Naive B cell (primary cell): ENCODE results near the gene SEL1L3. TPM values are rescaled to one million over a fixed set of nuclear protein-coding genes. Genes with fewer than 3 reads are reported as not detected.

Experiments
- ATAC-seq, 2 donors: fragments of 150-1000 bp; cut with Tn5 transposase; 2 replicates each; pipeline ENCODE4 v1.10.0; 2021; ENCODE audit warnings: low read depth in 2 of 2, mild to moderate bottlenecking in 2 of 2, moderate library complexity in 2 of 2
- DNase-seq: peaks from one replicate; pipeline ENCODE4 v3.0.0; 2022
- H3K27ac Mint-ChIP-seq, 6 donors: one replicate each; pipeline ENCODE4 v1.8.0; 2020 to 2022; ENCODE audit warnings: mild to moderate bottlenecking in 6 of 6, mixed read lengths in 6 of 6, moderate library complexity in 5 of 6, inconsistent platforms in 2 of 6
- H3K27me3 Mint-ChIP-seq, 3 donors: one replicate each; pipeline ENCODE4 v1.8.0; 2021 to 2022; ENCODE audit warnings: mixed read lengths in 3 of 3, mild to moderate bottlenecking in 1 of 3
- H3K36me3 Mint-ChIP-seq, 2 donors: one replicate each; pipeline ENCODE4 v1.8.0; 2020 to 2022; ENCODE audit warnings: mixed read lengths in 2 of 2, inconsistent platforms in 1 of 2, mild to moderate bottlenecking in 1 of 2
- H3K4me1 Mint-ChIP-seq, 3 donors: one replicate each; pipeline ENCODE4 v1.8.0; 2020 to 2022; ENCODE audit warnings: mixed read lengths in 3 of 3, inconsistent platforms in 1 of 3, mild to moderate bottlenecking in 1 of 3, moderate library complexity in 1 of 3
- H3K4me3 Mint-ChIP-seq, 8 donors: one replicate each; pipeline ENCODE4 v1.8.0; 2020 to 2022; ENCODE audit warnings: mild to moderate bottlenecking in 8 of 8, mixed read lengths in 8 of 8, moderate library complexity in 8 of 8, inconsistent platforms in 2 of 8
- H3K9me3 Mint-ChIP-seq, 7 donors: one replicate each; pipeline ENCODE4 v1.8.0; 2020 to 2022; ENCODE audit warnings: mixed read lengths in 7 of 7, mild to moderate bottlenecking in 5 of 7, inconsistent platforms in 2 of 7, moderate library complexity in 1 of 7
- polyA plus RNA-seq, 6 donors: library from polyadenylated mRNA; unstranded; fragments of 300-500 nt; fragmentation: Illumina TruSeq; gene quantifications; one replicate each; pipeline ENCODE4 v1.2.3, GENCODE V29; 2021; ENCODE audit warnings: low read depth in 6 of 6

SEL1L3 gene
- polyA plus RNA-seq, 6 donors from 2014 or later, result 129 to 288 (median 195) TPM

DNA sequence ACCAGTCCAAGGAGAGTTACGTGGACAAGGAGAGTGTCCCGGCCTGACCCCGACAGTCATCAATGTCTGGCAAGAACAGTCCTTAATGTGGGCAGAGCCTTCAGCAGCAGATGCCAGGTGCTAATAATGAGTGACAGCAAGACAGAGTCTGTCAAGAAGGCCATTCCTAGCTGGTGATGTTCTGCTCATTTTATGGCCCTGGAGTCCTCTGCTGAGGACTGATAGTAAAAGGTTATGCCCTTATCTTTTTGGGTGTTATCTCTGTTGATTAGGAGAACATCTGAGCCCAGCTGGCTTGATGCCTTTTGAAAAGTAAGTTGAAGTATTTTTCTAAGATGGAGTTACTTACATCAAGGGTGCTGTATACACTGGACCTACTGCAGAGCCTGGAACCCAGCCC lies 139.8 kb downstream of the SEL1L3 start:
- H3K4me1 Mint-ChIP-seq, result peaks cover 0 to 8% (median 6%) of the 10 kb centered on the region in 3 donors
- no peak overlapping the region for H3K4me3 Mint-ChIP-seq
- H3K36me3 Mint-ChIP-seq, result peaks cover 0 to 6% of the 10 kb centered on the region in 2 donors
- ATAC-seq (no peak), DNase-seq (no peak)
- no peak overlapping the region for H3K27ac Mint-ChIP-seq
- no peaks in the 10 kb centered on the region for H3K9me3 Mint-ChIP-seq
- H3K27me3 Mint-ChIP-seq, result no peaks in the 10 kb centered on the region

DNA sequence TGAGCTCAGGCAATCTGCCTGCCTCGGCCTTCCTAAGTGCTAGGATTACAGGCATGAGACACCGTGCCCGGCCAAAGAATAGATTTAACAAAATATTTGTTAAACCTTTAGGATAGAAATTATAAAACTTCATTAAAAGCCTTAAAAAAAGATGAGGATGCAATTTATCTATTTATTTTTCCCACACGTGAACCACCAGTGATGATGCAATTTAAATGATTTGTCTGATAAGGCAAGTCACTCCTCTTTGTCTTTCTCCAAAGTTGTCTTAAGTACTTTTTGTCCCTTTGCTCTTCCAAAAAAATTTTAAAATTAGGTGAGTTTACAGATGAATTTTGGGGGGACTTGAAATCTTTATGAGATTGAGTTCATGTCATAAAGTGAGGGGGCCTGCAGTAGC lies 149.0 kb downstream of the SEL1L3 start:
- no peak for ATAC-seq
- Mint-ChIP-seq H3K9me3 (peaks cover 2 to 6% (median 4%) of the 10 kb centered on the region in 7 donors), H3K27ac (peak overlapping the region in 1 of 6 donors; percentile 77), H3K36me3 (peaks cover 3 to 8% of the 10 kb centered on the region in 2 donors), H3K4me1 (no peaks in the 10 kb centered on the region), H3K27me3 (no peaks in the 10 kb centered on the region), H3K4me3 (no peak overlapping the region)
- DNase-seq, result no peak

DNA sequence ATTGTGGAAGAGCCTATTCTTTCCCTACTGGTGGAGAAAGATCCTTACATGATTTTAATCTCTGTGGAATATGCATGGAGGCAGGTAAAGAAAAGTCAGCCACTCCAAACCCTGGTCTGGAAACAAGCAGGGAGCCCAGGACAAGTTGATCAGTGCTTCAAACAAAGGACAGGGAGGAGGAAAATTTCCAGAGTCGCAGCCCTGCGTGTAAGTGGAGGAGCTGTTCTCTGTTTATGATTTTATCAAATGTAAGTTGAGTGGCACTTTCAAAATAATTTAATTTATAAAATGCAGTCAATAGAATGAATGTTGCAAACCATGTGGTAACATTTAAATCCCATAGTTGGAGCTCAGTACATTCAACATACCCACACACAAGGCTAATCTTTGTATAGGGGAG lies 150.2 kb downstream of the SEL1L3 start:
- no peak overlapping the region for H3K27ac Mint-ChIP-seq
- peaks cover 3 to 8% of the 10 kb centered on the region in 2 donors for H3K36me3 Mint-ChIP-seq
- no peak overlapping the region for H3K4me3 Mint-ChIP-seq
- no peaks in the 10 kb centered on the region for H3K4me1 Mint-ChIP-seq
- ATAC-seq (no peak), DNase-seq (no peak)
- peaks cover 2 to 8% (median 4%) of the 10 kb centered on the region in 7 donors for H3K9me3 Mint-ChIP-seq
- no peaks in the 10 kb centered on the region for H3K27me3 Mint-ChIP-seq

GRCh38 chr4:25710637-25711036 lies 152.2 kb downstream of the SEL1L3 start:
- no peak for DNase-seq
- no peak overlapping the region for H3K27ac Mint-ChIP-seq
- no peaks in the 10 kb centered on the region for H3K27me3 Mint-ChIP-seq
- H3K4me1 Mint-ChIP-seq, result no peaks in the 10 kb centered on the region
- H3K9me3 Mint-ChIP-seq, result peaks cover 2 to 8% (median 4%) of the 10 kb centered on the region in 7 donors
- no peak overlapping the region for H3K4me3 Mint-ChIP-seq
- H3K36me3 Mint-ChIP-seq, result peaks cover 3 to 8% of the 10 kb centered on the region in 2 donors
- ATAC-seq, result no peak

- no peak overlapping the region for H3K4me3 Mint-ChIP-seq
- no peaks in the 10 kb centered on the region for H3K4me1 Mint-ChIP-seq
- ATAC-seq (no peak), DNase-seq (no peak)
- peaks cover 3 to 6% of the 10 kb centered on the region in 2 donors for H3K36me3 Mint-ChIP-seq
- H3K27ac Mint-ChIP-seq, result no peak overlapping the region
- H3K27me3 Mint-ChIP-seq, result peaks cover 0 to 5% (median 0%) of the 10 kb centered on the region in 3 donors
- H3K9me3 Mint-ChIP-seq, result peaks cover 2 to 8% (median 4%) of the 10 kb centered on the region in 7 donors
These were observed 158.3 kb downstream of the SEL1L3 start for GRCh38 chr4:25704516-25704915.

GRCh38 chr4:25703731-25704388 lies 158.9 kb downstream of the SEL1L3 start:
- H3K9me3 Mint-ChIP-seq, result peaks cover 0 to 4% (median 0%) of the 10 kb centered on the region in 7 donors
- H3K27ac Mint-ChIP-seq, result peak overlapping the region in 1 of 6 donors; percentile 64
- H3K27me3 Mint-ChIP-seq, result peaks cover 0 to 5% (median 0%) of the 10 kb centered on the region in 3 donors
- H3K4me3 Mint-ChIP-seq, result no peak overlapping the region
- H3K4me1 Mint-ChIP-seq, result no peaks in the 10 kb centered on the region
- DNase-seq (no peak), ATAC-seq (no peak)
- no peaks in the 10 kb centered on the region for H3K36me3 Mint-ChIP-seq

DNA sequence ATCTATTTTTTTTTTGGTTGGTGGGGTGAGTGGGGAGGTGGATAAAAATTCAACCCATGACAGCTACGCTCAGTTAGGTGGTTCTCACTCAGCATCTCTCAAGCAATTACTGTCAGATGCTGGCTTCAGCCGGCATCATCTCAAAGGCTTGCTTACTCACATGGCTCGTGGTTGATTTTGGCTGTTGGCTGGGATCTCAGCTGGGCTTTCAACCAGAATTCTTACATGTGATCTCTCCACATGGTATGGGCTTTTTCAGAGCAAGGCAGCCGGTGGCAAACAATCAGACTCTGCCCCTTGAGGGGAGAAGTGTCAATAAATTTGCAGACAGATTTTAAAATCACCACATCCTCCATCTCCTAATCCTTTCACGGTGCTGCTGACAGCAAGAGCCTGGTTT lies 159.9 kb downstream of the SEL1L3 start:
- Mint-ChIP-seq H3K36me3 (no peaks in the 10 kb centered on the region), H3K9me3 (peaks cover 0 to 1% (median 0%) of the 10 kb centered on the region in 7 donors), H3K27ac (no peak overlapping the region), H3K4me3 (peak overlapping the region in 1 of 8 donors; percentile 25), H3K4me1 (no peaks in the 10 kb centered on the region), H3K27me3 (peaks cover 0 to 5% (median 0%) of the 10 kb centered on the region in 3 donors)
- ATAC-seq (no peak), DNase-seq (no peak)

GRCh38 chr4:25700661-25701060 lies 162.1 kb downstream of the SEL1L3 start:
- Mint-ChIP-seq H3K4me3 (no peak overlapping the region), H3K27ac (peak overlapping the region in 1 of 6 donors; percentile 29), H3K27me3 (peaks cover 0 to 5% (median 0%) of the 10 kb centered on the region in 3 donors), H3K9me3 (no peaks in the 10 kb centered on the region), H3K36me3 (no peaks in the 10 kb centered on the region), H3K4me1 (no peaks in the 10 kb centered on the region)
- DNase-seq, result no peak
- ATAC-seq, result no peak

- DNase-seq (no peak), ATAC-seq (no peak)
- H3K4me3 Mint-ChIP-seq, result no peak overlapping the region
- peaks cover 0 to 5% (median 0%) of the 10 kb centered on the region in 3 donors for H3K27me3 Mint-ChIP-seq
- H3K36me3 Mint-ChIP-seq, result peaks cover 0 to 9% of the 10 kb centered on the region in 2 donors
- peaks cover 0 to 5% (median 0%) of the 10 kb centered on the region in 7 donors for H3K9me3 Mint-ChIP-seq
- no peaks in the 10 kb centered on the region for H3K4me1 Mint-ChIP-seq
- peak overlapping the region in 1 of 6 donors; percentile 72 for H3K27ac Mint-ChIP-seq
These were observed 165.3 kb downstream of the SEL1L3 start for GRCh38 chr4:25697516-25697915.

Other genes starting within 250 kb of the SEL1L3 start
- not detected for gene SLC34A2, start 207.1 kb downstream of the SEL1L3 start, polyA plus RNA-seq
- 10 to 100 TPM; 57.8 to 83.2 (median 71.3) TPM for gene SMIM20, start 51.2 kb upstream of the SEL1L3 start, polyA plus RNA-seq